Measurements from ENCODE around the gene NOP9. TPM values are rescaled to one million over a fixed set of nuclear protein-coding genes. Genes with fewer than 3 reads are reported as not detected.

Gene NOP9
- total RNA-seq, 4 donors from 2014 or later, result 13.9 to 22.2 (median 17.8) TPM

GRCh38 chr14:24254630-24255392, 44.8 kb upstream of the NOP9 start:
- DNase-seq (ENCODE audit: low spot score), result no peak
- no peak for ATAC-seq (ENCODE audit: low FRiP score)

GRCh38 chr14:24255438-24255837, 44.2 kb upstream of the NOP9 start:
- no peak for TF ChIP-seq CTCF (IDR thresholded peaks at IDR 0.05)
- DNase-seq (ENCODE audit: low spot score) (no peak), ATAC-seq (ENCODE audit: low FRiP score) (no peak)

More at GRCh38 chr14:24254630-24255392, 44.8 kb upstream of the NOP9 start:
- no peak for TF ChIP-seq CTCF (IDR thresholded peaks at IDR 0.05)

- ATAC-seq (ENCODE audit: low FRiP score), result no peak
- no peak for DNase-seq (ENCODE audit: low spot score)
- no peak for TF ChIP-seq CTCF (IDR thresholded peaks at IDR 0.05)
Observed at GRCh38 chr14:24255931-24256711, 43.5 kb upstream of the NOP9 start.

GRCh38 chr14:24256960-24257359, 42.7 kb upstream of the NOP9 start:
- no peak for DNase-seq (ENCODE audit: low spot score)
- no peak for TF ChIP-seq CTCF (IDR thresholded peaks at IDR 0.05)
- peak; percentile 48 for ATAC-seq (ENCODE audit: low FRiP score)

GRCh38 chr14:24258119-24258518, 41.5 kb upstream of the NOP9 start:
- no peak for DNase-seq (ENCODE audit: low spot score)
- no peak for ATAC-seq (ENCODE audit: low FRiP score)
- TF ChIP-seq CTCF (IDR thresholded peaks at IDR 0.05), result no peak

GRCh38 chr14:24258548-24259265, 40.9 kb upstream of the NOP9 start:
- no peak for TF ChIP-seq CTCF (IDR thresholded peaks at IDR 0.05)
- DNase-seq (ENCODE audit: low spot score) (no peak), ATAC-seq (ENCODE audit: low FRiP score) (peak; percentile 0)

All from omental fat pad (tissue), 4 donors.